ENCODE results near the gene LRCOL1. TPM values are rescaled to one million over a fixed set of nuclear protein-coding genes. Genes with fewer than 3 reads are reported as not detected.

LRCOL1 gene
- total and polyA plus RNA-seq, 7 donors, result 0.13 to 0.32 TPM; not detected in 5

DNA sequence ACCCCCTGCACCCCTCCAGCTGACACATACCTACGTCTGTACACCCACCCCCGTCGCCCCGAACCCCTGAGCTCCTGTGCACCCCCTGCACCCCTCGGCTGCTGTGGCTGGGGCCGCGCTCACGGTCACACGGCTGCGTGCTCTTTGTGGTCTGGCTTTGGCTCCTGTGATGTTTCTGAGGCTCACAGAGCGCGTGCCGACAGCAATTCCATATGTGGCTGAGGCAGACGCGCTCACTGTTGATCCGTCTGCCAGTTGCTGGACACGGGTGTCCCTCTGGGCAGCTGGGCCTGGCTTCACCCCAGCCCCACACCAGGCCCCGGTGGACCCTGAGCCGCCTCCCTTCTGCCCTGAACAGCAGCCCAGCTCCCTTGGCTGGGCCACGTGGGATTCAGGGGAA, 46.5 kb downstream of the LRCOL1 start:
- no peaks in the 10 kb centered on the region for H3K36me3 ChIP-seq (ENCODE audit: insufficient read depth in 1 of 2, low read depth in 1 of 2)
- no peak overlapping the region for H3K27ac ChIP-seq
- no peak overlapping the region for H3K4me3 ChIP-seq
- no peak for DNase-seq
- no peak for TF ChIP-seq CTCF (IDR thresholded peaks at IDR 0.05)
- no peak for ATAC-seq
- 91 to 93% (median 92%) methylated on average over 20 of the region's 20 CpGs for whole genome bisulfite sequencing, 3 donors
- intact Hi-C loops (cut with DNase I), result no loop called here
- H3K27me3 ChIP-seq (ENCODE audit: insufficient read depth in 3 of 3, low read length in 2 of 3), result no peaks in the 10 kb centered on the region
- H3K4me1 ChIP-seq, result peaks cover 9% of the 10 kb centered on the region
- H3K9me3 ChIP-seq, result no peaks in the 10 kb centered on the region

GRCh38 chr12:132562489-132563021, 47.8 kb downstream of the LRCOL1 start:
- no peaks in the 10 kb centered on the region for H3K27me3 ChIP-seq (ENCODE audit: insufficient read depth in 3 of 3, low read length in 2 of 3)
- no peak overlapping the region for H3K27ac ChIP-seq
- H3K4me1 ChIP-seq, result peaks cover 9% of the 10 kb centered on the region
- WGBS, 3 donors, result 86 to 93% (median 91%) methylated on average over 21 of the region's 21 CpGs
- no peaks in the 10 kb centered on the region for H3K9me3 ChIP-seq
- no peak overlapping the region for H3K4me3 ChIP-seq
- intact Hi-C loops (cut with DNase I), result no loop called here
- DNase-seq (no peak), ATAC-seq (no peak)
- H3K36me3 ChIP-seq (ENCODE audit: insufficient read depth in 1 of 2, low read depth in 1 of 2), result no peaks in the 10 kb centered on the region
- no peak for TF ChIP-seq CTCF (IDR thresholded peaks at IDR 0.05)

DNA sequence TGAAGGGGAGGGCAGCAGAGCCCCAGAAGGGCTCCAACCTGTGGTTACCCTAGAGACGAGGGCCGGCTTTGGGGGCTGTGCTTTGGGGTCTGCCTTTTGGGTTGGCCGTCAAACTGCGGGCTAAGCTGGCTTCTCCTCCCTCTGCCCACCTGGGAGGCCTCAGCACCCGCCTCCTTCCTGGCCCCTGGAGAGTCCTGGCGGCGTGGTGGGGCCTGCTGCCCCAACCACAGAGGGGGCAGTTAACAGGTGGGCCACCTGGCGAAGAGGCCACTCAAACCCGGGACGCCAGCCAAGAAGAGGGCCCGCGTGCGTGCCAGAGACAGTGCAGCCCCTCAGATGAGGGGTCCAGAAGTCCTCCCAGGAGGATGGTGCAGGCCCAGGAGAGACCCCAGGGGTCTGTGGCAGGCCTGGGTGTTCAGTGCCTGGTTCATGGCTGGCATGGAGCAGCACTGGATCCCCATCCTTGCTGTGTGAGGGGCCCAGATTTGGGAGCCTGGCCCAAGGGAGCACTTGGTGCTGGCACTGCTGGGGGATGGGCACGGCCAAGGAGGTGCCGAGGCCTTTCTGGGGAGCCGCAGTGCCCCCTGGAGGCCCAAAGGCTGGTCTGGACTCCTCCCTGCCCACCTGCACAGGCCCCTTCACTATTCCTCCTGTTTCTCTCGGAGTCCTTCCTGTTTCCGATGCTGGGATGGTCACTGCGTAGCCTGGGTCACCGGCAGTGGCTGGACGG, 48.8 kb downstream of the LRCOL1 start:
- H3K9me3 ChIP-seq, result no peaks in the 10 kb centered on the region
- DNase-seq (no peak), ATAC-seq (peak in 3 of 4 donors; percentile 32 to 44 (median 43))
- no peak overlapping the region for H3K27ac ChIP-seq
- TF ChIP-seq CTCF (IDR thresholded peaks at IDR 0.05), result peak; percentile 23
- intact Hi-C loops (cut with DNase I), result no loop called here
- 63 to 68% (median 67%) methylated on average over 19 to 21 of the region's 21 CpGs for WGBS, 3 donors
- no peaks in the 10 kb centered on the region for H3K27me3 ChIP-seq (ENCODE audit: insufficient read depth in 3 of 3, low read length in 2 of 3)
- no peaks in the 10 kb centered on the region for H3K36me3 ChIP-seq (ENCODE audit: insufficient read depth in 1 of 2, low read depth in 1 of 2)
- H3K4me3 ChIP-seq, result no peak overlapping the region
- H3K4me1 ChIP-seq, result peaks cover 9% of the 10 kb centered on the region

DNA sequence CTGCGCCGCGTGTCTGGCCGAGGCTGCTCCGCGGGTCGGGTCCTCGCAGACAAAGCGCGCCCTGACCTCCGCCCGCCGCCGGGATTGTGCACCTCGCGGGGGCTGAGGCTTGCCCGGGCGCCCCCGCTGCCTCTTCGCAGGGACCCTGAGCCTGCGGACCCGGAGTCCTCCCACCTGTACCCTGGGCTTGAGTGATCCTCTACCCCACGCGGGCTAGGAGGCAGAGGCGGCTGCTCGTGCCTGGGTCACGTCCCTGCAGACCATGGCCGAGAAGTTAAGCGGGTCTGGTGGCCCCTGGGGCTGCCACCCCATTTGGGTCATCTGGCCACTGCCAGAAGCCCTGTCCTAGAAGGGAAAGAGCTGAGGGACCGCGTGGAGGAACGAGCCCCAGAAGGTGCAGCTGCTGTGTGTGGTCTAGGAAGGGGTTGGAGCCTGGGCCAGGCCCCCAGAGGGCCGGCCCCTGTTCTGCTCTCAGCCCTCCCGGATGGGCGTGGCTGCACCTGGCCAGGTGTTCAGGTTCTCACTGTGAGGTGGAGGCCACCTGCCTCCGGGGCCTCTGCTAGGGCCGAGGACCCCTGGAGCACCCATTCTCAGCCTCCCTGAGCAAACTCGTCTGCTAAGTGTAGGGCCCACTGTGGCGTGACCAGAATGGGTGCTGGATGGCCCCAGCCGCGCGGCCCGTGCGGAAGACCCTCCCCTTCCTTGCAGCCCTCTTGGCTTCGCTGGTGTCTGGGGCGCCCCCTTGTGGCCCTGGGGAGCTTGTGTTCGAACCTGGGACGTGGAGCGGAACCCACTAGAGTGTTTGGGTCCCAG, 49.6 kb downstream of the LRCOL1 start:
- ATAC-seq (peak; percentile 2 to 37 (median 23)), DNase-seq (peak in 1 of 2 donors; percentile 74)
- peak; percentile 33 for TF ChIP-seq CTCF (IDR thresholded peaks at IDR 0.05)
- no peaks in the 10 kb centered on the region for H3K9me3 ChIP-seq
- 9 to 11% (median 11%) methylated on average over 44 to 49 of the region's 49 CpGs for whole genome bisulfite sequencing, 3 donors
- H3K27ac ChIP-seq, result no peak overlapping the region
- peaks cover 9% of the 10 kb centered on the region for H3K4me1 ChIP-seq
- no peaks in the 10 kb centered on the region for H3K36me3 ChIP-seq (ENCODE audit: insufficient read depth in 1 of 2, low read depth in 1 of 2)
- intact Hi-C loops (cut with DNase I), result no loop called here
- H3K27me3 ChIP-seq (ENCODE audit: insufficient read depth in 3 of 3, low read length in 2 of 3), result no peaks in the 10 kb centered on the region
- H3K4me3 ChIP-seq, result peak overlapping the region; percentile 66
